Measurements from ENCODE around the gene PRRC2B. TPM values are rescaled to one million over a fixed set of nuclear protein-coding genes. Genes with fewer than 3 reads are reported as not detected.

PRRC2B gene
- total and polyA plus RNA-seq, 2 of the 13 experiments (the other 11 are each of a cell fraction or from before 2014, with no cell fraction given) = 20.8 to 37.4 TPM

GRCh38 chr9:131529597-131530545 is 136.0 kb downstream of the PRRC2B start (continued):
- no peak for TF ChIP-seq TRIM22 (IDR thresholded peaks at IDR 0.05)
- no peak for TF ChIP-seq ZNF747 (CRISPR knock-in tag; IDR thresholded peaks at IDR 0.05; ENCODE audit: borderline replicate concordance)
- TF ChIP-seq GLI4 (CRISPR knock-in tag; IDR thresholded peaks at IDR 0.05; ENCODE audit: borderline replicate concordance) = no peak
- no peak for TF ChIP-seq NFATC3 (CRISPR knock-in tag; IDR thresholded peaks at IDR 0.05)
- no peak for TF ChIP-seq IKZF5 (CRISPR knock-in tag; IDR thresholded peaks at IDR 0.05)
- no peak; the same call in 1 of the 2 replicates for TF ChIP-seq ZMYM4 (CRISPR knock-in tag; IDR thresholded peaks at IDR 0.05)
- TF ChIP-seq ZSCAN20 (CRISPR knock-in tag; IDR thresholded peaks at IDR 0.05; ENCODE audit: borderline replicate concordance) = no peak
- TF ChIP-seq ARID5B (CRISPR knock-in tag; IDR thresholded peaks at IDR 0.05) = no peak
- TF ChIP-seq ZNF691 (CRISPR knock-in tag; IDR thresholded peaks at IDR 0.05; ENCODE audit: borderline replicate concordance, low read depth) = no peak
- TF ChIP-seq ZNF136 (CRISPR knock-in tag; IDR thresholded peaks at IDR 0.05; ENCODE audit: low read depth) = no peak
- TF ChIP-seq ZNF850 (CRISPR knock-in tag; conservative IDR thresholded peaks at IDR 0.05) = no peak
- TF ChIP-seq MIER2 (CRISPR knock-in tag; IDR thresholded peaks at IDR 0.05) = no peak
- TF ChIP-seq MTF1 (CRISPR knock-in tag; IDR thresholded peaks at IDR 0.05) = no peak
- no peak for TF ChIP-seq LBX2 (CRISPR knock-in tag; IDR thresholded peaks at IDR 0.05; ENCODE audit: borderline replicate concordance)
- no peak for TF ChIP-seq ZNF335 (CRISPR knock-in tag; IDR thresholded peaks at IDR 0.05)
- TF ChIP-seq PLSCR1 (CRISPR knock-in tag; IDR thresholded peaks at IDR 0.05; ENCODE audit: borderline replicate concordance) = no peak
- no peak for TF ChIP-seq PAWR (CRISPR knock-in tag; IDR thresholded peaks at IDR 0.05; ENCODE audit: borderline replicate concordance)
